Hippocampal formation (tissue), 2 donors: Measurements from ENCODE around the gene ABCB8.

ENCODE experiments used
- DNase-seq, 2 donors: peaks; one replicate each; lab custom pipeline; 2025; lab: John Stamatoyannopoulos, UW

The ABCB8 gene

DNA sequence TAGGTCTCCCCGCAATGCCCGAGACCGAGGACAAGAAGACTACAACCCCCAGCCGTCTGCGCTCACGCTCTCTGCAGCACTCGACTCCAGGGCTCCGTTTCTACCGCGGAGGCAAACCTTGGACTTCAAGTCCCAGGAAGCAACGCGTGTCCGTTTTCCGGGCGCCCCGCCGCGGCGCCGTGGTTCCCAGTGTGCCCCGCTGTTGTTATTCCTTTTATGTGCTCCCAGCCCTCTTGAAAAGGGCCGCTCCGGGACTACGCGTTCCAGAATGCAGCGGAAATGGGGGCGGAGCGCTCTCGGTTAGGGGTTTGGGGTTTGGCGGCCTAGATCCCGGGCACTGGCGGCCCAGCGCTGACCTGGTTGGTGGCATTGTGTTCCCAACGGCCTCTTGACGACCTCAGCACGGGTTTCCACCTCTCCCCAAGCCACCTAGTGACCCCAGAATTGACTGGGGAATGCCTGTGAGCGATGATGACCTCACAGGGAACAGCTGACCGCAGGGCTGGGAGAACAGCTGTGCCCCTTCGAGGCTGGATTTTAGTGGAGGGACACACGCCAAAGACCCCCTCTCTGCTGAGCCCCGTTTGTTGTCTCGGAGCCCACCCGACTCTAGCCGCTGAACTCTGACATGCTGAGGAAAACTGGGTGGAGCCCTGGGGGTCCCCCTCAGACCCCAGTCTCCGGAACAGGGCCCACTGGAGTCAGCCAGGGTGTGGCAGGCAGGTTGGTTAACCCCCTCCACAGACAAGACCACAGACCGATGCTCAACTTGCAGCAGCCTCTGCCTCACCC is 29.9 kb downstream of the ABCB8 start:
- peak; percentile 99 for DNase-seq

DNA sequence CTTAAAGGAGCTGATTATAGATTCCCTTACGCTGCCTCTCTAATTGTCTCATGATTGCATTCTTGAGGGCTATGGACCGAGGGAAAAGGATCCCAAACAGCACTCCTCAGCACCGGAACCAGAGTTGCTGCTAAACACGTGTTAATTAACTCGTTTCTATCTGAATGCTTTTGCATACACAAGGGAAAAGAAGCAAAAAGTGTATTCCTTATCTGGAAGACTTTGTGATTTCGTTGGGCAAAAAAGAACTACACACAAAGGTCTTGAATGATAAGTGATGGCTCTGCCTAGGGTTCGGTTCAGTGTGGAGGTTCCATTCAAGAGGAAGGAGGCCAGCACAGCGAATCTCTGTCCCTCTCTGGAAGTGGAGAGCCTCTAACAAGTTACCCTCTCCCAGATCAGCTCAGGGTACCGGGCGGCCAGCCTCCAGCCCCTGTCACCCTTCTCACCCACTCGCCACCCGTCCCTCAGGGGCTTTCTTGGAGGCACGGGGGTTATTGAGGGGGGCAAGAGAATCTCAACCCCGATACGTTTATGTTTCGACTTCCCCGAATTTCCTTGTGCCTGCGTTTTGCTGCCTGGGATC is 30.6 kb downstream of the ABCB8 start:
- DNase-seq, result peak in 1 of 2 donors; percentile 26

DNA sequence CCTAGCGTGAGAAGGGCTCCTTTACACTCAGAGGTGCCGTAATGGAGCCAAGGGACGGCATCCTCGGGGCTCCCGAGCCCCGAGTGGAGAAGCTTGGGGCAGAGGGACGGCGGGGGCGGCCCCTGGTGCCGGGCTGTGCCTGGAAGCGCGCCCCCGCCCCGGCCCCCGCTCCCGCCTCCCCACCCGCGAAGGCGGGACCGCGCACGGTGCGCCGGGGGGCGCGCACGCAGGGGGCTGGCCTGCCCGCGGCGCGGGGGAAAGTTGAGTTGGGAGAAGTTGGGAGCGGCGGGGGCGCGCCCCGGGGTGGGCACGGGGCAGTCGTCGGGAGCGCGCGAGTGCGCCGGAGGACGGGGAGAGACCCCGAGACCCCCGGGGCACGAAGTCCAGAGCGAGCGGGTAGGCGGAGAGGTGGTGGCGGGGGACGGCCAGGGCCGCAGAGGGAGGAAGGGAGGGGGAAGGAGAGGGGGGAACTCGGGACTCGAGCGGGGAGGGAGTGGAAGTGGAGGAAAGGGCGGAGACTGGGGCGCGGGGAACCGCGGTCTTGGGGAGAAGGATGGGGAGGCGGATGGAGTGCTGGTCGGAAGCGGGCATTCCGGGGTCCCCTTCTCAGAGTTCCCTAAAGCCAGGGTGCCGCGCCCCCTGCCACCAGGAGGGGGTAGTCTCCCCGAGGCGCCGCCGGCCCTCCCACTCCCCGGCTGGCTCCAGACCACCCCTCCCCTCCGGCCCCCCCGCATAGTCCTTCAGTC is 31.3 kb downstream of the ABCB8 start, which contains the start of gene SLC4A2:
TSS of gene SLC4A2 (plus strand) at position 223 of the 746 bp plus-strand sequence. CDS start 2,399 bp downstream, outside the sequence.
- peak; percentile 84 to 86 for DNase-seq

- no peak for DNase-seq
Measured at GRCh38 chr7:151060113-151060415, 31.8 kb downstream of the ABCB8 start.

DNA sequence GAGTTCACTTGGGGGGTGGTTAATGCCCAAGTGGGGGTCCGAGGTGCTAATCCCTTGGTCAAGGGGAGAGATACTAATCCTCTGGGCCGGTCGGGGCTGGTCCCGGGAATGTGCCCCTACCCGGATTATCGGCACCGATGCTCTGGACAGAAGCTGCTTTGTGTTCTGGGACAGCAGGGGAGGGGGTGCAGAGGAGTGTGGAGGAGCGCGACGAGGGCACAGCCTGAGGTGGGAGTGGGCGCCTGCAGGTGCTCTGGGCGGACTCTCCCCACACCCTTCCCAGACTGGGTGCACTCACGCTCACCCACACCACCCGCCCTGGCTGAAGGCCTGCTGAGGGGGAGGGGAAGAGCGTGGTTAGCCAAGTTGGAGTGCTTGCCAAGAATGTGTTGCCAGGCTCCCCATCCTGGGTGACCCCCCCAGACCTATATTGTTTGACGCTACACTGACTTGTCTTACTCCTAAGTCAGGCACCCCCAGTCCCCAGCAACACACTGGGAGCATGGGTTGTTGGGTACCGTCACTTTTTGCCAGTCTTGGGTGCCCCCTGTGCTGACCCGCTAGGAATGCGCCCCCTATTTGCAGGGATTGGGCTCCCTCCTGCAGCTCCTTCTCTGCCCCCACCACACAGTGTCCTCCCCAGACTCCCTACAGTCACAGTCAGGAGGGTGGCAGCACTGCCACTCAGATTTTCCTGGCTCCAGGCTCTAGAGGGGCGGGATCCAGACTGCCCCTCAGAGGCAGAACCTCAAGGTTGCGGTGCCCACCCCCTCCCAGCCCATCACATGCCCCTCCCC is 32.4 kb downstream of the ABCB8 start:
- DNase-seq, result peak in 1 of 2 donors; percentile 56

DNA sequence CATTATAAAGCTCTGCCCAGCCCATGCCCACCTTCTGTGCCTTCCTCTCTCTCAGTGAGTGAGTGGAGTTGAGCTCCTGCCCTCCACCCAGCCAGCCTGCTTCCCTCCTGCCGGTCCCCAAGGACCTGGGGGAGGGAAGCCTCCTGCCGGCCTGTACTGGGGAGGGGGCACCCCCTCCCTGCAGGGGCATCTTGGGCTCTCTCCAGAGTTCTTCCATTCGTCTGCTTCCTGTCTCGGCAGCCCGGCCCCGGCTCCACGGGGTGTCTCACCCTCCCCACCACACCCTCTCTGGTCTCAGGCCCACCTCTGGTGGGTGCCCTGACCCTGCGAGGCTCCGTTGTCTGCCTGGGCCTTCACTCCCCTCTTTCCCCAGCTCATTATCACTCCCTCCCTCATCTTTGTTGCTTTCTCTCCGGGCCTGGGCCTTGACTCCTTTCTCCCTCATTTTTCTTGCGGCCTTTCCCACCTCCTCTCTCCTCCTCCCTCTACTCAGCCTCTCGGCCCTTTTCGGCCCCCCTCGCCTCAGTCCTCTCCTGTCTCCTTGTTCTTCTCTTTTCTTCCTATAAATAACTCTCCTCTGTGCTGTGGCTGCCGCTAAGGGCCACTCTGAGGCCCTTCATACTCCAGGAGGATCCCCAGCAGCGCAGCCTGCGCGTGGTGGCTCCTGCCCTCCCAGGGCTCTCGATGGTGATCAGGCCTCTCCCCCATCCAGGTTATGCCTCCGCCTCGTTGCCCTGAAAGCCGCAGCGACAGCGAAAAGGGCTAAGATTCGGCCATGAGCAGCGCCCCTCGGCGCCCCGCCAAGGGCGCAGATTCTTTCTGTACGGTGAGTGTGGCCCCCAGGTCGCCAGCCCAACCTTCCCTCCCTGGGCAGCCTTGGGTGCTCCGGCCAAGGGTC is 33.2 kb downstream of the ABCB8 start:
- DNase-seq, result no peak

GRCh38 chr7:151062111-151062398 is 33.8 kb downstream of the ABCB8 start:
- DNase-seq, result no peak

- no peak for DNase-seq
Measured at GRCh38 chr7:151062399-151063211, 34.4 kb downstream of the ABCB8 start.

GRCh38 chr7:151063212-151063561 is 34.9 kb downstream of the ABCB8 start:
- DNase-seq, result no peak

GRCh38 chr7:151064454-151064853 is 36.2 kb downstream of the ABCB8 start:
- no peak for DNase-seq

DNA sequence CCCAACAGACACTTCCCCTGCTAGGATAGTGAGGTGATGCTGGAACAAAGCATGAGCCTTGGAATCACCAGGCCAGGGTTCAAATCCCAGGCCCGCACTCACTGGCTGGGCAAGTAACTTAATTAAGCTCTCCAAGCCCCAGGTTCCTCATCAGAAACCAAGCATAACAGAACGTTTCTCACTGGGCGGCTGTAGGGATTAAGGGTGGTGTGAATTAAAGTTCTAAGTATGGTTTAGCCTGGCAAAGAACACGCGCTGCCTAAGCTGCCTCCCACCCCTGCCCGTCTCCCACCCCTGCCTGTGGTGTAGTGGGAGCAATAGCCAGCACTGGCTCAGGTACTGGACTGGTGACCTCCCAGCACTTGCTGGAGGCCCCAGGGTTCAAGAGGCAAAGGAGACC is 36.7 kb downstream of the ABCB8 start:
- no peak for DNase-seq

DNA sequence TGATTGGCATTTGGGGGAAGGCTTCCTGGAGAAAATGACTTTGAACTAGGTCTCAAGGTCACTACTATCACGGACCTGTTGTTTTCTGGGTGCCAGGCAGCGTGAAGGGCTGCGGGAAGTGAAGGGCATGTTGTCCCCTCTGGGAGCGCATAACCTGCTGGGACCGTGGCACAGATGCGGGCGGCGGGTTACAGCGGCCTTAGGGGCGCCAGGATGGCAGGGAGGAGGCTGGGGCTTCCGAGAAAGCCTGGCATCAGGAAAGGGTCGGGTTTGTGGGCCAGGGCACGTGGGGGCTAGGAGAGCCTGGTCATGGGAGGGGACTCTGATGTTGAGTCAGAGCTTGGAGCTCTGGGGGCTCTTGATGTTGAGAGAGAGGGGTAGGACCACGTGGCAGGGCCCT is 37.3 kb downstream of the ABCB8 start:
- DNase-seq, result no peak

DNA sequence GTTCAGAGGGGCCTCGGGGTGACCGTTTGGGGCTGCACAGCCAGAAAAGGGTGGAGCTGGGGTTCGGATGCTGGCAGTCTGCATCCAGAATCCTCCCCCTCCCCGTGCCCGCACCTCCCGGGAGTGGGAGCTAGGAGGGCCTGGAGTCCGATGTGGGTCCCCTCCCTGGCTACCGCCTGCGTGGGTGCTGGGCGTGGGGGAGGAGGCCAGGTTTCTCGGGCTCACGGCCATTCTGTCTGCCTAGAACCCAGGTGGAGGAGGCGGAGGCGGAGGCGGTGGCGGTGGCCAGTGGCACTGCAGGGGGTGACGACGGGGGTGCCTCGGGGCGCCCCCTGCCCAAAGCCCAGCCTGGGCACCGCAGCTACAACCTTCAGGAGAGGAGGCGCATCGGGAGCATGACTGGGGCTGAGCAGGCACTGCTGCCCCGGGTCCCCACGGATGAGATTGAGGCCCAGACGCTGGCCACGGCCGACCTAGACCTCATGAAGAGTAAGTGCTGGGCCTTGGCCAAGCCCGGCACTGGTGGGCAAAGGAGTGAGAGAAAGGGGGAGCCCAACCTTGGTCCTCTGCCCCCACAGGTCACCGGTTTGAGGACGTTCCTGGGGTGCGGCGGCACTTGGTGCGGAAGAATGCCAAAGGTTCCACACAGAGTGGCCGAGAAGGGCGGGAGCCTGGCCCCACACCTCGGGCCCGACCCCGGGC is 38.2 kb downstream of the ABCB8 start:
- DNase-seq, result no peak

DNA sequence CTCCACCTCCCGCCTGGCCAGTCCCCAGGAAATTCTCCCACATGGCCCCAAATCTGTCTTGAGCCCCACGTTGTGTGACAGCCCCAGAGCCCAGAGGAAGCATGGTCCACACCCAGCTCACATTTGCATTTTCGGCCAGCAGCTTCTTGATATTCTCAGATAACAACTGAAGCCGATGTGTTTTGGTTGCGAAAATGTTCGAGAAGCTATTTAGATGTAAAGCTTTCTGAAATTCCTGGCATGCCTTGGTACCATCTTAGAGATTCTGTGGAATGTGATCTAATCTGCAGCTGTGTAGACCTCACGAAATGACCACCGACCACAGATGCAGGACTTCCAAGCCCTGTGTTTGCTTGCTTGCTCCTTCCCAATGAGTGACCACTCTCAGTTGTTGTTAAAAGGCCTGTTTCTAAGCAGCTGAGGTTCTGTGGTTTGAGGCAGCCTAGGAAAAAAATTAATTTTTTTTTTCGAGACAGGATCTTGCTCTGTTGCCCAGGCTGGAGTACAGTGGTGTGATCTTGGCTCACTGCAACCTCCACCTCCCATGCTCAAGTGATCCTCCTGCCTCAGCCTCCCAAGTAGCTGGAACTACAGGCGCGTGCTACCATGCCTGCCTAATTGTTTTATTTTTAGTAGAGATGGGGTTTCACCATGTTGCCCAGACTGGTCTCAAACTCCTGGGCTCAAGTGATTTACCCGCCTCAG is 40.0 kb downstream of the ABCB8 start:
- DNase-seq, result no peak

DNA sequence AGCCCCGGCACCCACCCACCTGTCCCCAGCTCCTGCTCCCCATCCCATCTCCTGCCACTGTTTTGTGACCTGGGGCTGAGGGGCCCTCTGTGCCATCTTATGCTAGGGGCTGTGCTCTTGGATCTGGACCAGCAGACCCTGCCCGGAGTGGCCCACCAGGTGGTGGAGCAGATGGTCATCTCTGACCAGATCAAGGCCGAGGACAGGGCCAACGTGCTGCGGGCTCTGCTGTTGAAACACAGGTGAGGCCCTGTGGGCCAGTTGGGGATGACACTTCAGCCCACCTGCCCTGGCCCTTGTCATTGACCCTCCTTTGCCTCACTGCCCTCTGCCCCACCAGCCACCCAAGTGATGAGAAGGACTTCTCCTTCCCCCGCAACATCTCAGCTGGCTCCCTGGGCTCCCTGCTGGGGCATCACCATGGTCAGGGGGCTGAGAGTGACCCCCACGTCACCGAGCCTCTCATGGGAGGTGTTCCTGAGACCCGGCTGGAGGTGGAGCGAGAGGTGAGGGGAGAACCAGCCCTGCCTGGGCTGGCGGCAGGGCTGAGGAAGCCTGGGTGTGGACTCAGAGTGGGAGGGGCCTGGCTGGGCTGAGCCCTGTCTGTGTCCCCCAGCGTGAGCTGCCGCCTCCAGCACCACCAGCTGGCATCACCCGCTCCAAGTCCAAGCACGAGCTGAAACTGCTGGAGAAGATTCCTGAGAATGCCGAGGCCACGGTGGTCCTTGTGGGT is 41.8 kb downstream of the ABCB8 start:
- no peak for DNase-seq

- no peak for DNase-seq
Measured at GRCh38 chr7:151070574-151070960, 42.3 kb downstream of the ABCB8 start.

DNA sequence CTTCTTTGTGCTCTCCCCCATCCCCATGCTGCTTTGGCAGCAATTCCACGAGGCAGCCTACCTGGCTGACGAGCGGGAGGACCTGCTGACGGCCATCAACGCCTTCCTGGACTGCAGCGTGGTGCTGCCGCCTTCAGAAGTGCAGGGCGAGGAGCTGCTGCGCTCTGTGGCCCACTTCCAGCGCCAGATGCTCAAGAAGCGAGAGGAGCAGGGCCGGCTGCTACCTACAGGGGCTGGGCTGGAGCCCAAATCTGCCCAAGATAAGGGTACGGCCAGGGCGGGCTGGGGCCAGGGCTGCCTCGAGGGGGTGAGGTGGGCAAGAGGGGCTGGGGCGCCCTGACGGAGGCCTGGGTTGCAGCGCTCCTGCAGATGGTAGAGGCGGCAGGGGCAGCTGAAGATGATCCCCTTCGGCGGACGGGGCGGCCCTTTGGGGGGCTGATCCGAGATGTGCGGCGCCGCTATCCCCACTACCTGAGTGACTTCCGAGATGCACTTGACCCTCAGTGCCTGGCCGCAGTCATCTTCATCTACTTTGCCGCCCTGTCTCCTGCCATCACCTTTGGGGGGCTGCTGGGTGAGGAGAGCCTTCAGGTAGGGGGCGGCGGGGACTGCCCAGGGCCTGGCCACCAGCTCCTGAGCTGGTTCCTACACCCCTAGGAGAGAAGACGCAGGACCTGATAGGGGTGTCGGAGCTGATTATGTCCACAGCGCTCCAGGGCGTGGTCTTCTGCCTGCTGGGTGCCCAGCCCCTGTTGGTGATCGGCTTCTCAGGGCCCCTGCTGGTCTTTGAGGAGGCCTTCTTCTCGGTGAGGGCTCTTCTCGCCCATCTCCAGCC is 43.0 kb downstream of the ABCB8 start:
- DNase-seq, result no peak

DNA sequence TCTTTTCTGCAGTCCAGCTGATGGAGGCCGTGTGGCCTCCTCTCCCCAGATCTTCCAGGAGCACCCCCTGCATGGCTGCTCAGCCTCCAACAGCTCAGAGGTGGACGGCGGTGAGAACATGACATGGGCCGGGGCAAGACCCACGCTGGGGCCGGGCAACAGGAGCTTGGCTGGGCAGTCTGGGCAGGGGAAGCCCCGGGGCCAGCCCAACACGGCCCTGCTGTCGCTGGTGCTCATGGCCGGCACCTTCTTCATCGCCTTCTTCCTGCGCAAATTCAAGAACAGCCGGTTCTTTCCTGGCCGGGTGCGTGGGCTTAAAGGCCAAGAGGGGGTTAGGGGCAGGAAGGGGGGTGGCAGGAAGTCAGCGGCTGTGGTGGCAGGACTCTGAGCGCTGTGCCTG is 45.7 kb downstream of the ABCB8 start:
- DNase-seq, result no peak
